ENCODE data around the gene TNFSF10. TPM values are rescaled to one million over a fixed set of nuclear protein-coding genes. Genes with fewer than 3 reads are reported as not detected.

TNFSF10 gene
- total RNA-seq, 4 donors from 2014 or later, result 24.6 to 54.1 (median 37.3) TPM

GRCh38 chr3:172557515-172558220 lies 34.4 kb upstream of the TNFSF10 start:
- peak overlapping the region in 2 of 4 donors; percentile 65 to 71 for H3K27ac ChIP-seq
- H3K4me1 ChIP-seq, result peaks cover 0 to 43% (median 5%) of the 10 kb centered on the region in 4 donors

GRCh38 chr3:172553526-172554252 lies 30.5 kb upstream of the TNFSF10 start:
- Histone ChIP-seq H3K27me3 (no peaks in the 10 kb centered on the region), H3K36me3 (no peaks in the 10 kb centered on the region), H3K4me3 (no peak overlapping the region), H3K27ac (no peak overlapping the region), H3K9me3 (no peaks in the 10 kb centered on the region), H3K4me1 (peaks cover 0 to 17% (median 4%) of the 10 kb centered on the region in 4 donors)
- WGBS, 2 donors, result 87 to 89% methylated on average over 6 of the region's 6 CpGs
- no peak for DNase-seq (ENCODE audit: low spot score in 2 of 2)
- TF ChIP-seq, protein P1, sequence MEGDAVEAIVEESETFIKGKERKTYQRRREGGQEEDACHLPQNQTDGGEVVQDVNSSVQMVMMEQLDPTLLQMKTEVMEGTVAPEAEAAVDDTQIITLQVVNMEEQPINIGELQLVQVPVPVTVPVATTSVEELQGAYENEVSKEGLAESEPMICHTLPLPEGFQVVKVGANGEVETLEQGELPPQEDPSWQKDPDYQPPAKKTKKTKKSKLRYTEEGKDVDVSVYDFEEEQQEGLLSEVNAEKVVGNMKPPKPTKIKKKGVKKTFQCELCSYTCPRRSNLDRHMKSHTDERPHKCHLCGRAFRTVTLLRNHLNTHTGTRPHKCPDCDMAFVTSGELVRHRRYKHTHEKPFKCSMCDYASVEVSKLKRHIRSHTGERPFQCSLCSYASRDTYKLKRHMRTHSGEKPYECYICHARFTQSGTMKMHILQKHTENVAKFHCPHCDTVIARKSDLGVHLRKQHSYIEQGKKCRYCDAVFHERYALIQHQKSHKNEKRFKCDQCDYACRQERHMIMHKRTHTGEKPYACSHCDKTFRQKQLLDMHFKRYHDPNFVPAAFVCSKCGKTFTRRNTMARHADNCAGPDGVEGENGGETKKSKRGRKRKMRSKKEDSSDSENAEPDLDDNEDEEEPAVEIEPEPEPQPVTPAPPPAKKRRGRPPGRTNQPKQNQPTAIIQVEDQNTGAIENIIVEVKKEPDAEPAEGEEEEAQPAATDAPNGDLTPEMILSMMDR (IDR thresholded peaks at IDR 0.05), result no peak
- TF ChIP-seq POLR2A (IDR thresholded peaks at IDR 0.05) (no peak), EP300 (IDR thresholded peaks at IDR 0.05) (no peak)

More at GRCh38 chr3:172557515-172558220, 34.4 kb upstream of the TNFSF10 start:
- Histone ChIP-seq H3K36me3 (no peaks in the 10 kb centered on the region), H3K4me3 (no peak overlapping the region), H3K27me3 (no peaks in the 10 kb centered on the region), H3K9me3 (no peaks in the 10 kb centered on the region)
- WGBS, 2 donors, result 54 to 59% methylated on average over 3 of the region's 3 CpGs
- TF ChIP-seq, protein P1 (IDR thresholded peaks at IDR 0.05), result no peak
- TF ChIP-seq EP300 (IDR thresholded peaks at IDR 0.05), result peak in 1 of 2 donors; percentile 78
- DNase-seq (ENCODE audit: low spot score in 2 of 2), result no peak

DNA sequence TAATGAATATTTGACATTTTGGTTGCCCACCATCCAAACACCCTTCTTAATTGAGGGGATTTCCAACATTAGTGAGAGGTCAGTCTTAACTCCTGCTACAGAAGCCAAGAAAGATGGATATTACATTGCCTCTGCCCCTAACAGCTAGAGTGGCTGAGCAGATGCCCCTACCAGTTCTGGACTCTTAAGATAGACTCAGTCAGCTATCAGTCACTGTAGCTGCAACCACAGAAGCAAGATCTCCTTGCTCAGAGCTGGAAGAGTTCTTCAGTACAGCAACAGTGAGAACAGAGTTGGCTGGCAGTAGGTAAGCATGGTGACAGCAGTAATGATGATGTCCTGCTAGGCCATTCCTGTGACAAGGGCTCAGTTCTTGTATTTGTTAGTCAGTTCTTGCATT lies 29.4 kb upstream of the TNFSF10 start:
- no peak for DNase-seq (ENCODE audit: low spot score in 2 of 2)
- H3K4me1 ChIP-seq, result peaks cover 0 to 10% (median 4%) of the 10 kb centered on the region in 4 donors
- H3K27me3 ChIP-seq, result no peaks in the 10 kb centered on the region
- H3K27ac ChIP-seq, result no peak overlapping the region
- H3K4me3 ChIP-seq, result no peak overlapping the region
- TF ChIP-seq EP300 (IDR thresholded peaks at IDR 0.05), result no peak
- no peaks in the 10 kb centered on the region for H3K36me3 ChIP-seq
- no peaks in the 10 kb centered on the region for H3K9me3 ChIP-seq

- Histone ChIP-seq H3K27me3 (no peaks in the 10 kb centered on the region), H3K4me3 (no peak overlapping the region), H3K4me1 (peaks cover 0 to 8% (median 5%) of the 10 kb centered on the region in 4 donors), H3K9me3 (no peaks in the 10 kb centered on the region), H3K36me3 (no peaks in the 10 kb centered on the region), H3K27ac (no peak overlapping the region)
- TF ChIP-seq POLR2A (IDR thresholded peaks at IDR 0.05) (no peak), EP300 (IDR thresholded peaks at IDR 0.05) (no peak)
- TF ChIP-seq, protein P1 (IDR thresholded peaks at IDR 0.05), result no peak
- WGBS, 2 donors, result 94 to 96% methylated on average over 1 of the region's 1 CpG
- DNase-seq (ENCODE audit: low spot score in 2 of 2), result no peak
These were observed 28.6 kb upstream of the TNFSF10 start for GRCh38 chr3:172551874-172552273.

- WGBS, 2 donors, result 78 to 81% methylated on average over 6 of the region's 6 CpGs
- no peak for DNase-seq (ENCODE audit: low spot score in 2 of 2)
- H3K36me3 ChIP-seq, result no peaks in the 10 kb centered on the region
- no peaks in the 10 kb centered on the region for H3K27me3 ChIP-seq
- H3K4me3 ChIP-seq, result no peak overlapping the region
- H3K27ac ChIP-seq, result no peak overlapping the region
- H3K9me3 ChIP-seq, result no peaks in the 10 kb centered on the region
- peaks cover 0 to 14% (median 5%) of the 10 kb centered on the region in 4 donors for H3K4me1 ChIP-seq
- TF ChIP-seq, protein P1 (IDR thresholded peaks at IDR 0.05), result no peak
- TF ChIP-seq POLR2A (IDR thresholded peaks at IDR 0.05) (no peak), EP300 (IDR thresholded peaks at IDR 0.05) (no peak)
These were observed 27.2 kb upstream of the TNFSF10 start for GRCh38 chr3:172550347-172550943.

All from tibial nerve (tissue), 4 donors.